Activated CD4-positive, alpha-beta T cell treated with anti-CD3 and anti-CD28 coated beads, Interleukin-2, amount 50 U/mL, for 24 hours (primary cell): ENCODE measurements around the gene RNF115.
"Not testable (repeated sequence)": the region's sequence is repeated elsewhere in the genome, so short reads cannot be mapped to it uniquely, and the experiment has no call there.

Experiments
- DNase-seq, 2 donors: peaks; one replicate each; pipeline ENCODE4 v3.0.0-alpha.2; 2020; ENCODE audit warnings: low read depth in 1 of 2, low spot score in 1 of 2

Gene RNF115

DNA sequence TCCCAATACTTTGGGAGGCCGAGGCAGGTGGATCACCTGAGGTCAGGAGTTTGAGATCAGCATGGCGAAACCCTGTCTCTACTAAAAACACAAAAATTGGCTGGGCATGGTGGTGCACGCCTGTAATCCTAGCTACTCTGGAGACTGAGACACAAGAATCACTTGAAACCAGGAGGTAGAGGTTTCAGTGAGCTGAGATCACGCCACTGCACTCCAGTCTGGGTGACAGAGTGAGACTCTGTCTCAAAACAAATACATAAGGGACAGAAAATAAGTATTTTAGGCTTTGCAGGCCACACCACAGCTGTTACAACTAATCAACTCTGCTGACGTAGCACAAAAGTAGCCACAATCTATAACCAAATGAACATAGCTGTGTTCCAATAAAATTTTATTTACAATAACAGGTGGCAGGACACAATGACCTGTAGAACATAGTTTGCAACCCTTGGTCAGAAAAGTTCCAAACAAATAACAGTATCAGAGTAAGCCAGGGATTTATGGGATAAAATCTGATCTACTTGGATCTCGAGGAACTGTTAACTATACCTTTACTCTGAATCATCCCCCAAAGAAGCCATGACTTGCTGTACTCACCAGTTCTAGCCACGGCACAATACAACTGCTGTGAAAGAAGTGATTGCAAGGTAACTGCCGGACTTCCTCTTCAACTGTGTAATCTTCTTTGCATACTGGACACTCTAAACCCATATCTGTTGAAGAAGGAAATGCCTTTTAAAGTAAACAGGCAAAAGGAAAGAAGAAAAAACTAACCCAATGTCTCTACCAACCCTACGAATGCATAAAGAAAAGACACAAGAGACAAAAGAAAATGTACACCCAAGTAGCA, 76.3 kb downstream of the RNF115 start:
- no peak for DNase-seq

DNA sequence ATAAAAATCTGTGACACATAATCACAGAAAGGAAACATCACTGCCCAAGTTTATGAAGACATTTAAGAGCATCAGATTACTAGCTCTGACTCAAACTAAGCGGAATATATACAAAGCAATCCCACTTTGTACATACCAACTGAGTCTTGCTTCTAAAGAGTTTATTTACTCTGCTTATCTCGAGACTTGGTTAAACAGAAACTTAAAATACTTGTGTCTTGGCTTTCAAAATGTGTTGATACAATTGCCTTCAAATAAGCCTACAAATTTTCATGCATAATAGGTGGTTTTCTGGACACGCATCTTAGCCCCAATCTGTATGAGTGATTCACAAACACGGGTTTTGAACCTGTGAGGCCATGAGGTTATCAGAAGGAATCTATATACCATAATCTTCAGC, 83.6 kb downstream of the RNF115 start:
- DNase-seq = no peak

DNA sequence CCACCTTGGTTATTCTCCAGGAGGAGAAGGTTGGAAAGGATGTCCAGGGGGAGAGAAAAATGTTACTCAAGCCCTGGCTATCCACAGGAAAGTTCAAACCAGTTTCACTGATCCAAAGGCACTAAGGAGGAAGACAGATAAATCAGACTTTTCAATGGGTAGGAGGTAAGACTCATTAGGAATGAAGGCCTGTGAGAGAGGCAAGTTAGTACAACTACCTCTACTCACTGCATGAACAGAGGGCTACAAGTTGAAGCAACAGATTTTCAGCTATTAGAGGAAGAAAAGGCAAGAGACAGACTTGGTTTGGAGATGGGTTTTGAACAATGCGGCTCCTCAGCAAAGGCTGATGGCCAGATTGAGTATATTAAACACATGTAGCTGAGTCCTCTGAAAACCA, 87.7 kb downstream of the RNF115 start:
- no peak for DNase-seq

DNA sequence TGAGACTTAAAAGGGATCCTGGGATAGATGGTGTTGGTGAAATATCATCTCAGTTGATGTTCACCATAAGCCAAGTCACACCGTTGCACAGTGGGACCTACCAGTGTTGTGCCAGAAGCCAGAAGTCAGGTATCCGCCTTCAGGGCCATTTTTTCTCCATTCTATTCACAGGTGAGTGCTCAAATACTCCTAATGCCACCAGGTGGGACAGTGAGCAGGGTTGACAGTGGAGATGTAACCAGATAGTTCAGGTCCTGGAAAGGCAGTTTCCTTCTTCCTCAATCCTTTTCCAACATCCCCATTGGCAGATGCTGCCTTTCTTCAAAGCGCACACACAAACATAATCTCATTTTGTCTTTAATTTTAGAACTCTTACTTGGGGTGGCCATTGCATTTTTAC, 93.0 kb downstream of the RNF115 start:
- DNase-seq = no peak

DNA sequence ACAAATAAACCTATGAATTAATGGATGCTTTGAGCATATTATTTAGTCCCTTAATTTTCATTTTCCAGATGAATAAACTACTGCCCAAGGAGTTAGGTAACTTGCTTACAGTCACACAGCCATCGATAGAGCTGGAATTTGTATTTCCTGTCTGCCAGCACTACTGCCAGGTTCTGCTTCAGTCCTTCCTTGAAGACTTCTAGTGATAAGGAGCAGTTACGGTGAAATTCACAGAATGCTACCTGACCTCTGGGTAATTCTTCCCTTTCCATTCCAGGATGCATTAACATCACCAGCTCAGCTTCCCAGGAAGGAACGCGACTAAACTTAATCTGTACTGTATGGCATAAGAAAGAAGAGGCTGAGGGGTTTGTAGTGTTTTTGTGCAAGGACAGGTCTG, 93.4 kb downstream of the RNF115 start:
- no peak for DNase-seq

DNA sequence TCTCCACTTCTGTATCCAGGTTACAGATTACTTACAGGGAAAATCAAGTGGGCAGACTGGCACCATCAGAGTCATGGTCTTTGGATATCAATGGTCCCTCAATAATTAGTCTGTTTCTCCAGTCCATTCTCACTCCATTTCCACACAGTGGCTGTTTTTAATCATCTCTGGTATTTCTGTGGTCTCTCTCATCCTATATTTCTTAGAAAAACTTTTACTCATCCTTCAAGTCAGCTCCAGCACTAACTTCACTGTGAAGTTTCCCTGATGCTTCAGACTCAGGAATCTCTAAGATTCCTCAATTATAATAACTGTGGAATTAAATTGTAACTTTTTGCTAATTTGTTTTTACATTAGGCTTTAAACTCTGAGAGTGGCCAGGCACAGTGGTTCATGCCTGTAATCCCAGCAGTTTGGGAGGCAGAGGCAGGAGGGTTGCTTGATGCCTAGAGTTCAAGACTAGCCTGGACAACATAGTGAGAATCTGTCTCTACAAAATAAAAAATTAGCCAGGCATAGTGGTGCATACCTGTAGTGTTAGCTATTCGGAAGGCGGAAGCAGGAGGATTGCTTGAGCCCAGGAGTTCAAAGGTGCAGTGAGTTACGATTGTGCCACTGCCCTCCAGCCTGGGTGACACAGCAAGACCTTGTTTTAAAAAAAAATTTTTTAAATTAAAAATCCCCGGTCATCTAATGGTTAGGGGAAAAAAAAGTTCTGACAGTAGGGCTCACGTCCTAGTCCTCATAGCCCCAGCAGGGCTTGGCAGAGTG, 94.0 kb downstream of the RNF115 start:
- DNase-seq = no peak

DNA sequence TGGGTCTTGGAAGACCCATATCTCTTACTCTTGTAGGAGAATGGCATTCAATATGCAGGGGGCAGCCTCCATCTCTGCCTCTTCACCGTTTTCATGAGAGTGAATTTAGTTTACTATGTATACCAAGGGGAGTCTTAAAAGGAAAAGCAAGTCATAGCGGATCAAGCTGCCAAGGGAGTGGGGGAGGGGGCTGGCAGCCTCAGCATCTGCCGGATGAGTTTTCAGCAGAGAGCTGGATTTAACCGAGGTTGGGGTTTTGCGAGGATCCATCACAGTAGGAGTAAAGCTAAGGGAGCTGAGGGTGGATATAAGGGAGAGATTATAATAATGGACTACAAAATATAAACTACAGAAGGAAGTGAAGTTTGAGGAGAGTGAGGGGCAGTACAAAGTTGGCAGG, 94.7 kb downstream of the RNF115 start:
- DNase-seq = no peak

DNA sequence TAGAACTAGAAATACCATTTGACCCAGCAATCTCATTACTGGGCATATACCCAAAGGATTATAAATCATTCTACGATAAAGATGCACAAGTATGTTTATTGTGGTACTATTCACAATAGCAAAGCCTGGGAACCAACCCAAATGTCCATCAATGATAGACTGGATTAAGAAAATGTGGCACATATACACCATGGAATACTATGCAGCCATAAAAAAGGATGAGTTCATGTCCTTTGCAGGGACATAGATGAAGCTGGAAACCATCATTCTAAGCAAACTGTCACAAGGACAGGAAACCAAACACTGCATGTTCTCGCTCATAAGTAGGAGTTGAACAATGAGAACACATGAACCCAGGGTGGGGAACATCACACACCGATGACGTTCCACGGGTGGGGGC, 97.7 kb downstream of the RNF115 start:
- DNase-seq = not testable (repeated sequence)

DNA sequence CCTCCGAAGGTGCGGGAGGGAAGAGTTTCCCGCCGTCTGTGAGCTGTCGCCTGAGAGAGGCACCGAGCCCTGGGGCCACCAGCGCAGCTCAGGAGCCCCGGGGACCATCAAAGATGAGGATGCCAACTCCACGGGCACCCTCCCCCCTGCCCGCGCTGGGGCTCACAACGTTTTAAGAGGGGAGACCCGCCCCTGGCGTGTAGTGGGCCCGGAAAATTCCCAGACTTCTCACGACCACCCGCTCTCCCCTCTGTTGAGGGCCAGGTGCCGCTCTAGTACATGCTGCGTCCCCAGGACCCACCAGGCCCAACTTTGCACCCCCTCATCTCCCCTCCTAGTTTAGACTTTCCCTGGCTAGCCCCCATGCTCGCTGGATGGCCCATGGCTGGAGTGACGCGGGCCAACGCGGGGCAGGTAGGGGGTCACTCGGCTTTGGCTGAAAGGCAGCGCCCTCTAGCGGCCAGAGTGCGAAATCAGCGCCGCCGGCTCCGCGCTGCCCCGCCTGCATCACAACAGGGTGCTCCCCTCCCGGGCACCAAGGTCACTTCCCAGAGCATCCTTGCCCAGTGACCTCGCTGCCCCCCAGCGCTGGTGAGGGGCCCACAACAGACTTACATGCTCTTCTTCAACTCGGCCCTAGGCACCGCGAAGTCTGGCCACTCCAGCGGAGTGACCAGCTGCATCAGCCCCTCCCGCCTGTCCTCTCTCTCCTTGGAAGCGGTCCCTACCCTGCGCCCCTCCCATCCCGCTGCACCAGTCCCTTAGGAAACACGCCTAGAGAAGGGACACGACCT, 102.8 kb downstream of the RNF115 start:
- DNase-seq = peak; percentile 41 to 53

DNA sequence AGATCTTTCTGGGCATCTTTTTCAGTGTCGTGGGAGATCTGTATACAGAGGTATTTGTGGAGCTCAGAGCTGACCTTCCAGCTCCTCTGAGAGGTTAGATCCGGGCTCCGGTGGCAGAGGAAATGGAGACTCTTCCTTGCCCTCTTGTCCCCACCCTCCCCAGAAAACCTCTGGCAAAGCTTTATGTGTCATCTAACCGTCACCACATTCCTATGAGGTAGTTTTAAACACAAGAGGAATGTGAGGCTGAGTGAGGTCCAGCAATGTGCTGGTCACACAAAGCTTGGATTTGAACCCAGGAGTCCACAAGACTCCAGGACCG, 103.4 kb downstream of the RNF115 start:
- DNase-seq = no peak

DNA sequence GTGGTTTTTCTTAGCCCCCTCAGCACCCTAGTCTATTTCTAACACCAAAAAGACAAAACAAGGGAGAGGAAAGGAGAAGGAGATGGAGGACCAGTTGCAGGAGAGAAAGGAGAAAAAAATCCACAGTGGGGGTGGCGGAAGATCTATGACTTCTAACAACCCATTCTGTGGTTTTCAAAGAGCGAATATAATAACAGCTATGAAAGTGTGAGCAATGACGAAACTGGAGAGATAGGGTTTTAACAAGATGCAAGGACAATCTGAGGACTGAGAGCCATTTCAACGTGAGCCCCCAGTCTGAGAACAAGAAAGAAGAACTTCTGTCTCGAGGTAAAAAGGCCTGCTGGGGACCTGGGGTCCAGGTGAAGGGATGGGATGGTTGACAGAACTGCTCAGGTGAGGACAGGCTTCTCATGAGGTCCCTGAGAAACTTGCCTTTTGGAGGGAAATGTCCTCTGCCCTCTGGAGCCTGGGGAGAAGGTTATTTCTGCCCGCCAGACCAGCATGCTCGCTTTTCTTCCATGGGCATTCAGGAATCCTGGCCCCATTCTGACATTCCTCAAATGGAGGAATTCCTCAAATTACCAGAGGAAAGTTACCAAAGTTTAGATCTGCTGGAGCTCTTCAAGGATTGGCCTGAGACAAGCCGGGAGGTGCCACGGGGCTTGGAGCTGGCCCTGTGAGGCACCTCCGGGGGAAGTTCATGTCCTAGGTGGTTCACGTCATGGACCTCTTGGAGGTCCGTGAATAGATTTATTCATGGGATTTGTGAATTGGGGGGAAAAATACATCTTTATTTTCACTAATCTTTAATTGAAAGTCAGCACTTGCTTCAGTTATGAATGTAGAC, 104.4 kb downstream of the RNF115 start, which contains the start of gene CD160:
Gene CD160, plus strand, starts transcription at position 270 of the 850 bp plus-strand sequence. CDS start 8,829 bp downstream, outside the sequence.
- no peak for DNase-seq

DNA sequence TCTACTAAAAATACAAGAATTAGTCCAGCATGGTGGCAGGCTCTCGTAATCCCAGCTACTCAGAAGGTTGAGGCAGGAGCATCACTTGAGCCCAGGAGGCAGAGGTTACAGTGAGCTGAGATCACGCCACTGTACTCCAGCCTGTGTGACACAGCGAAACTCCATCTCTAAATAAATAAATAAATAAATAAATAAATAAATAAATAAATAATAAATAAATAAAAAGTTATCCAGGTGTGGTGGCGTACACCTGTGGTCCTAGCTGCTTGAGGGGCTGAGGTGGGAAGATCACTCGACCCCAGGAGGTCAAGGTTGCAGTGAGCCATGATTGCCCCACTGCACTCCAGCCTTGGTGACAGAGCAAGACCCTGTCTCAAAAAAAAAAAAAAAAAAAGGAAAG, 105.4 kb downstream of the RNF115 start:
- not testable (repeated sequence) for DNase-seq

DNA sequence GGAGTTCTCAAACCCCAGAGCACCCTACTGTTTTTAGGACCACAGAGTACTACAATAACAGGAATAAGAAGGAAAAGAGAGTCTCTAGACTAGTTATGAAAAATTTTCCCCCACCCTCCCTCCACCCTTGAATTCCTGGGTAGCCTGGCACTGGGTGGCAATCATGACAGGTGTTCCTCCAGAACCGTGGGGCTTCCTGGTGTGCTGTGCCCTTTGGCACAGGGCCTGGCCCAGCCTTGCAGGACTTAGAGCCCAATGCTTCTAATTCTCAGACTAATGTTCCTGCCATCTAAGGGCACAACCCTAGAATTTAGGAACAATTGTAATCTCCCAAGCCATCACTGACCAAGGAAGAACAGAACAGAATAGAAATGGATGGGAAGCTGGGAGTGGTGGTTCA, 106.1 kb downstream of the RNF115 start:
- DNase-seq = no peak

DNA sequence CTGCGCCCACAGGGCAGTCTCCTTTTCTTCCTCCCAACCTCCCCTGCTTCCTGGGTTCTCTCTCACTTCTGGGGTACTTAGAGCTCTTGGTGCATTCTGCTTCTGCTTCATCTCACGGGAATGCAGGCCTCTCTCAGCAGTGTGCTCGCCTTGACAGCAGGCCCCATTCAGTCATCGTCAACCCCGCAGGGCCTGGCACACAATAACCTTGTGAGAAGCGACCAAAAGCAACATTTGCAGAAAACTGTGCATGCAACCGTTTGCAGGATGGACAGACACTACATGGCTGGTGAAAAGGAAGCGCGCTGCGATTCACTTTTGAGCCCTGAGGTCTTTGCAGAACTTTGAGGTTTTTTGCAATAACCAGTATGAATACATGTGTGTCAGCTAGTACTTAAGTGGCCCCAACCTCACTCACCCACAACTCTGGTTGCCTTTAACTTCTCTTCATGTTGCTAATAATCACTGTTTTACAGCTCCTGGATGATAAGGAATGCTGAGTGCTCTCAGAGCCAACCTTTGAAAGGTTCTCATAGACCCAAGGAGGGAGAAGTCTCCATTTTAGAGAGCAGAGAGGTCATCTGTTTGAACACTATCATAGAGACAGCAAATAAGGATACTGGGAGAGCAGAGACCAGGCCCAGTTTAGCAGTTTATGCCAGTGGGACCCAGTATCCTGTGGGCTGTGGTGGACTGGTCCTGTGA, 107.1 kb downstream of the RNF115 start:
- DNase-seq = no peak

DNA sequence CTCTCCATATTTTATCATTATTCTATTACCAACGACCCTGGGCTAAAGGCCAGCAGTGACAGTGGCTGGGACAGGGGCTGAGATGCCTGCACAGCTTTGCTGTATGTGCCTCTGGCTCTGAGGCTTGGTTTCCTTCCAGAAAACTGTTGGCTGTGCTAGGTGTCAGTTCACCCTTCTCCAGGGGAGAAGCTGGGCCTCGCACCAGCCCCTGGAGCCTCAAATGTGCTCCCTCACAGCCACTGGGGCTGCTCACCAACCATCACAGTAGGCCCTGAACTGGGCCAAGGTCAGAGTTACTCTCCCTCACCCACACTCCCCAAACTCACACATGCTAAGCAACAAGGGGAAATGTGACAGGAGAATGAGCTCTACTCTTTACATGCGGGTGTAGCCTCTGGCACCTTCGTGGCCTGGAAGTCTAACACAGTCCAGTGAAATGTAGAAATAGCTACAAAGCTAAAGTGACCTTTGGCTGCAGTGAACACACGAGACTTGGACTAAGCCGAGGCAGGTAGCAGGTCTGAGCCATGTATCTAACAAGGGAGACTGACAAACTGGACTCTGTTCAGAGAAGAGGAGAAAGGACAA, 109.3 kb downstream of the RNF115 start:
- DNase-seq = no peak

DNA sequence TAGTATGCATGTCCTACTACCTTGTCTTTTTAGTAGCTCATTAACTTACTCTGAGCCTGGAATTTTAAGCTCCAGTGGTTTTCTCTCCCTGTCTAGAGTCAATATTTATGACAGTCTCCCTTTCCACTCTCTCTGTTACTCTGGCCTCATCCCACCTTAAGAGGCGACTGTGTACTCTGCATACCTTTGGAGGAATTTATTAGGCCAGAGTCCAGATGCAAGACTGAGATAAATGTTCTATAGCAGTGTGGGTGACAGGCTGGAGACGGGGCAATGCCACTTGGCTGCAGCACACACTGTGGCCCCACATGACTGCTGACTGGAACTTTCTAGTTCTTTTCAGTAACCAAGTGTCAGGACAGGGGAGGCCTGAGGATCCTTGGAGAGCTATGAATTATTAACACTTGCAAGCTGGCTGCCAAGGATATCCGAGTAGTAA, 112.7 kb downstream of the RNF115 start:
- no peak for DNase-seq

DNA sequence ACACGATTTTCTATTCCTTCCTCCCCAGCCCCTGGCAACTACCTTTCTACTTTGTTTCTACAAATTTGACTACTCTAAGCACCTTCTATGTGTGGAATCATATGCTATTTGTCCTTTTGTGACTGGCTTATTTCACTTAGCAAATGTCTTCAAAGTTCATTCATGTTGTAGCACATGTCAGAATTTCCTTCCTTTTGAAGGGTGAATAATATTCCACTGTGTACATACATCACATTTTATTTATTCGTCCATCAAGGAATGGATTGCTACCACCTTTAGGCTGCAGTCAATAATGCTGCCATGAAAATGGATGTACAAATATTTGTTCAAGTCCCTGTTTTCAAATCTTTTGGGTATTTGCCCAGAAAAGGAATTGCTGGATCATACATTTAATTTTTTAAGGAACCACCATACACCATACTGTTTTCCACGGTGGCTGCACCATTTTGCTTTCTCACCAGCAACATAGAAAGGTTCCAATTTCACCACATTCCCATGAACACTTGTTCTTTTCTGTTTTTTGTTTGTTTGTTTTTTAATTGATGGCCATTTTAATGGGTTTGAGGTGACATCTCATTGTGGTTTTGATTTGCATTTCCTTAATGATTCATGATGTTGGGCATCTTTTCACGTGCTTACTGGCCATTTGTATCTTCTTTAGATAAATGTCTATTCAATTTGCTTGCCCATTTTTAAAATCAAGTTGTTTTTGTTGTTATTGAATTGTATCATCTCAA, 113.4 kb downstream of the RNF115 start:
- DNase-seq = no peak

DNA sequence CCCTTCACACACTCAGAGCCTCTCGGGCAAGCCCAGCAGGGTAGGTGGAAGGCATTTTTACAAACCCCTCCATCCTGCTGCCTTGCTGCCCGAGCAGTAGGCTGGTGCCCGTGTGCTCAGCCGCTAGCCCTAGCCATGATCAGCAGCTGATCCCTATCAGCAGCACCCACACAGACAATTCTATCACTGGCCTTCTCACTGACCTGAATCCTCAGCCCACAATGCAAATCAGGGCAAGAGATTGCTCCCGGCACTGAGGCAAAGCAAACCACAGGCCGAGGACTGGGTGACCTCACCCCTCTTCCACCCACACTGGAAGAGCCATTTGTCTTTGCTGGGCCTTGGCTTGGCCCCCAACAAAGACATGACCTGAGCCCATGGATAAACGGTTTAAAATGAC, 115.8 kb downstream of the RNF115 start:
- DNase-seq = no peak
